GM12891 (cell line): ENCODE results near the gene SLC4A4.

Experiments used
- POLR2A ChIP-seq: IDR thresholded peaks from 2 replicates; pipeline ENCODE4 v1.6.1; 2011; ENCODE audit warnings: low read depth, low read length, control low read depth
- SPI1 ChIP-seq: IDR thresholded peaks from 2 replicates; pipeline ENCODE4 v1.6.1; 2011; ENCODE audit warnings: low read depth, low read length, control low read depth
- TAF1 ChIP-seq: IDR thresholded peaks from 2 replicates; pipeline ENCODE4 v1.6.1; 2011; ENCODE audit warnings: low read depth, low read length, control low read depth

GRCh38 chr4:71571346-71571745 is 232.5 kb downstream of the SLC4A4 start:
- TF ChIP-seq POLR2A (no peak), TAF1 (no peak), SPI1 (no peak)
